NT2/D1 (cell line): Measurements from ENCODE around the gene ZNF134.

ENCODE experiments used
- DNase-seq: peaks from one replicate; pipeline ENCODE4 v3.0.0-alpha.2; 2011; ENCODE audit warnings: low read depth, low spot score
- H3K27me3 ChIP-seq: 2 replicates; pipeline ENCODE4 v1.6.0; 2011; ENCODE audit warnings: mild to moderate bottlenecking; ENCODE audit not compliant: insufficient read length, insufficient read depth
- H3K36me3 ChIP-seq: 2 replicates; pipeline ENCODE4 v1.6.1; 2011; ENCODE audit warnings: mild to moderate bottlenecking, low read length, mixed read lengths; ENCODE audit not compliant: insufficient read depth, insufficient read length
- H3K4me1 ChIP-seq: 2 replicates; pipeline ENCODE4 v1.5.1; 2011; ENCODE audit not compliant: insufficient read depth, insufficient read length
- H3K4me3 ChIP-seq: 2 replicates; pipeline ENCODE4 v1.5.1; 2011; ENCODE audit warnings: low read depth; ENCODE audit not compliant: insufficient read length
- H3K9ac ChIP-seq: 2 replicates; pipeline ENCODE4 v1.6.0; 2011; ENCODE audit warnings: low read depth; ENCODE audit not compliant: insufficient read length
- H3K9me3 ChIP-seq: 2 replicates; pipeline ENCODE4 v1.5.1; 2011; ENCODE audit warnings: mild to moderate bottlenecking, low read length; ENCODE audit not compliant: insufficient read depth
- SUZ12 ChIP-seq: IDR thresholded peaks from 2 replicates; pipeline ENCODE4 v1.6.1; 2011; ENCODE audit not compliant: insufficient read length, insufficient read depth; ENCODE audit errors: extremely low read depth
- YY1 ChIP-seq: IDR thresholded peaks from 2 replicates; pipeline ENCODE4 v1.6.1; 2011; ENCODE audit not compliant: insufficient read length, insufficient read depth
- ZNF274 ChIP-seq: IDR thresholded peaks from 2 replicates; pipeline ENCODE4 v1.6.1; 2011; ENCODE audit warnings: mild to moderate bottlenecking, low read depth, low read length

The ZNF134 gene

DNA sequence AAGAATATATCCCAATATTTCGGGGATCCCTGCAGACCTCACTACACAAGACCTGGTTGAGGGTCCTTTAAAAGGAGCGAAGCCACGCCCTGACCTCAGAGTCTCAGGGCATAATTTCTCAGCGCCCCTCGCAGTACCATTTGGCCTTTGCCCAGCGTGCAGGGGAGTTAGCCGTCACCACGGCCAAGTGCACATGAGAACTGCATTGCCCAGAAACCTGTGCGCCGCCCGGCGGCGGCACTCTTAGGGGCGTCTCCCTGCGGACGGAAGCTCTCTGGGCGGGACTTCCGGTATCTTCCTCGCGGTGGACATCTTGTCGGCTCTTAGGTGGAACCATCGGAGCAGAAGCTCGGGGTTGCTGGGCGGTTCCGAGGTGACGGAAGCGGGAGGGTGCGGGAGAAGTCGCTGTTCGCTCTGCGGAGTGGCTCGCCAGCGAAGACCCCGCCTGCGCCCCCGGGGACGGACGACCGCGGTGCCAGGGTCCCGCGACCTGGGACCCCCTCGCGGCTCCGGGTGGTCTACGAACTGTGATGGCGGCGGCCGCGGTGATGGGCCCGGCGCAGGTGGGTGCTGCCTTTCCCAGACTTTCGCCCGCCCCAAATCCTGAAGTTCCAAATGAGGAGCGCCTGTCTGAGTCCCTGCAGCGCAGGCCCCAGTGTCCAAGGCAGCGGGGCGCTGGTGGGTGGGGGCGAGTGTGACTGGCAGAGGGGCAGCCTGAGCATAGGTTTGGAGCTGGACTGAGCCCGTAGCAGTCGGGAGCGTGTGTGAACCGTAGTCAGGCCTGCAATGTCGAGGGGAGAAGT, at the start of gene ZNF134:
Gene ZNF134, plus strand, starts transcription at position 302 of the 803 bp plus-strand sequence. CDS start 5,227 bp downstream, outside the sequence.
- peak; percentile 79 for DNase-seq
- no peaks in the 10 kb centered on the region for H3K27me3 ChIP-seq
- no peak for TF ChIP-seq SUZ12
- peak; percentile 60 for TF ChIP-seq YY1
- TF ChIP-seq ZNF274, result no peak
- peaks cover 45% of the 10 kb centered on the region for H3K9me3 ChIP-seq
- H3K4me1 ChIP-seq, result no peaks in the 10 kb centered on the region
- peaks cover 45% of the 10 kb centered on the region for H3K36me3 ChIP-seq
- H3K9ac ChIP-seq, result peak within 1 kb of the TSS; percentile 94
- peak within 1 kb of the TSS; percentile 94 for H3K4me3 ChIP-seq

DNA sequence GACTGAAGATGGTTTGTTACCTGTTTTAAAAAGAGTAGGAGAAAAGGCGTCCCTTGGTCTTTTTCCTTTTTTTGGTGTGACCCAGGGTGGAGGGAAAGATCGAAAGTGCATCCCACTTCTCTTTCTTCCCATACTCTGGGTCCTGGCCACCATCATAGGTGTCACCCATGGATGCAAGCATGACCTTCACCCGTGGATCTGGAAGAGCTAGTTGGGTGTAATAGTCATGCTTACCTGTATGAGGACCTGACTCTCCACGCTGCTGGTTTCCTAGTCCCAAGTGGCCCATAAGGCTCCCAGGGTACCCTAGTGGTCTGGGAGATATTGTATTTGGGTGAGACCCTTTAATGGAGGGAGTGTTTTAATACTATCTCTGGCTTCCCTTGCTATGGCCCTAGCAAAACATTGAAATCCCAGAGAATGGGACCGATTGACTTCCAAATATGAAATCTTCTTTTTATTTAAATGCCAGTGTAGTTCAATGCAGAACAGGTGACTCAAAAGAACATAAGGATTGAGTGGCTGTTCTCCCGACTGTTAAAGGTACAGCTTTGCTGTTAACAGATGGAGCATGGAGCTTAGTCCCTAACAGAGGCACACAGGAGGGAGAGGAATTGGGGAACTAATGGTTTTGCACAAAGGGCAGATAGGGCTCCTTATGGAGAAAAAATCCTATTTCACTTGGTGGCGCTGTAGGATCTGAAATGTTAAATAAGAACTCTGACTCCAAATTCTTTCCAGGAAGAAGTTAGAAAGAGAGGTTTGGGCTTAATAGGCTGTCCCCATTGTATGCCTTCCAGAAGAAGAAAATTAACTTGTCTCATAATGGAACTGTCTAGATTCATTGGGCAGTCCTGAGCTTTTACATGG, 47.4 kb upstream of the ZNF134 start:
- Histone ChIP-seq H3K36me3 (peaks cover 10% of the 10 kb centered on the region), H3K4me1 (no peaks in the 10 kb centered on the region), H3K9ac (no peak overlapping the region), H3K9me3 (peaks cover 84% of the 10 kb centered on the region), H3K4me3 (no peak overlapping the region), H3K27me3 (no peaks in the 10 kb centered on the region)
- no peak for DNase-seq
- TF ChIP-seq SUZ12 (no peak), YY1 (no peak), ZNF274 (no peak)

DNA sequence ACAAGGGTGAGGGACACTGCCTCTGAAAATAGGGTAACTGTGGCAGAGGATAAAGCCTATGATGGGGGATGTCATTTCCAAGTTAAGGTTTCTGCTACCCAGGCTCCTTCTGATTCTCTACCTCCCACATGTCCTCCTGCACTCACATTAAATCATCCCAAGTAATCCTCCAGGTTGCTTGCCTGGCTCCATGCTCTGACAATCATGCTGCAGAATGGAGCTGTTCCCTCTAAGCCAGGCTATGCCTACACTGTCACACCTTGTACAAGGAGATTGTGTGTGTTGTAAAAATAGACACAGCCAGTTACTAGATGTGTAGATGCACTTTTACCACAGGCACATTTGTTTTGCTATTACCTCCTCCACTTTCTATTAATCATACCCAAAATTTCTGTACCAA, 43.3 kb upstream of the ZNF134 start:
- Histone ChIP-seq H3K27me3 (no peaks in the 10 kb centered on the region), H3K4me1 (no peaks in the 10 kb centered on the region), H3K9me3 (peaks cover 94% of the 10 kb centered on the region), H3K36me3 (peaks cover 50% of the 10 kb centered on the region), H3K9ac (no peak overlapping the region), H3K4me3 (no peak overlapping the region)
- TF ChIP-seq ZNF274, result no peak
- no peak for TF ChIP-seq YY1
- TF ChIP-seq SUZ12, result no peak
- DNase-seq, result no peak

- no peak overlapping the region for H3K9ac ChIP-seq
- no peaks in the 10 kb centered on the region for H3K4me1 ChIP-seq
- peaks cover 94% of the 10 kb centered on the region for H3K9me3 ChIP-seq
- H3K27me3 ChIP-seq, result no peaks in the 10 kb centered on the region
- H3K4me3 ChIP-seq, result no peak overlapping the region
- peak; percentile 94 for TF ChIP-seq ZNF274
- no peak for TF ChIP-seq SUZ12
- TF ChIP-seq YY1, result no peak
- no peak for DNase-seq
- peaks cover 67% of the 10 kb centered on the region for H3K36me3 ChIP-seq
Observed at GRCh38 chr19:57572415-57572947, 41.6 kb upstream of the ZNF134 start.

DNA sequence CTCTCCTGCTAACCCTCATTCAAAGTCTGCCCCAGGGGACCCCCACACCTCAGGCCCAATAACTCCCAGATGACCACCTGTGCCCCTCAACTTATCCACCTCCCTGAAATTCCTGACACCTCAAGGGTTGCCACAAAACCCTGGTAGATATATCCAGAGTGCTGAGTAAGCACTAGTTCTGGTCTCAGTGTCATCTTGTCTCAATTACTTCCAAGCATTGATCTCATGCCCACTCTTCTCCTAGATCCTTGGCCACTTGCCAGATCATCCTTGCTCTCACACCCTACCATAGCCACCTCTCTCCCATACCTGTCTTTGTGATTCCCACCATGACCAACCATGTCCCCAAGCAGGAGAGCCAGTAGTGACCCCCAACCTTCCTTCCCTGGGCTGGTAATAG, 37.4 kb upstream of the ZNF134 start:
- Histone ChIP-seq H3K36me3 (peaks cover 63% of the 10 kb centered on the region), H3K9ac (no peak overlapping the region), H3K4me1 (no peaks in the 10 kb centered on the region), H3K9me3 (peaks cover 69% of the 10 kb centered on the region), H3K4me3 (no peak overlapping the region), H3K27me3 (no peaks in the 10 kb centered on the region)
- no peak for TF ChIP-seq SUZ12
- no peak for TF ChIP-seq ZNF274
- no peak for TF ChIP-seq YY1
- no peak for DNase-seq

GRCh38 chr19:57578487-57579205, 35.4 kb upstream of the ZNF134 start, which contains the start of gene ZNF416:
ZNF416 (minus strand) TSS chr19:57578911; CDS start chr19:57578704, 207 bp downstream.
- peak; percentile 96 for DNase-seq
- no peaks in the 10 kb centered on the region for H3K4me1 ChIP-seq
- no peak for TF ChIP-seq YY1
- peaks cover 49% of the 10 kb centered on the region for H3K9me3 ChIP-seq
- peaks cover 43% of the 10 kb centered on the region for H3K36me3 ChIP-seq
- no peaks in the 10 kb centered on the region for H3K27me3 ChIP-seq
- H3K9ac ChIP-seq, result peak within 1 kb of the TSS; percentile 89
- peak within 1 kb of the TSS; percentile 89 for H3K4me3 ChIP-seq
